ENCODE measurements around the gene RASSF10.
A peak's percentile ranks its signal among the peaks of the same experiment; 100 is the strongest.

RASSF10 gene

DNA sequence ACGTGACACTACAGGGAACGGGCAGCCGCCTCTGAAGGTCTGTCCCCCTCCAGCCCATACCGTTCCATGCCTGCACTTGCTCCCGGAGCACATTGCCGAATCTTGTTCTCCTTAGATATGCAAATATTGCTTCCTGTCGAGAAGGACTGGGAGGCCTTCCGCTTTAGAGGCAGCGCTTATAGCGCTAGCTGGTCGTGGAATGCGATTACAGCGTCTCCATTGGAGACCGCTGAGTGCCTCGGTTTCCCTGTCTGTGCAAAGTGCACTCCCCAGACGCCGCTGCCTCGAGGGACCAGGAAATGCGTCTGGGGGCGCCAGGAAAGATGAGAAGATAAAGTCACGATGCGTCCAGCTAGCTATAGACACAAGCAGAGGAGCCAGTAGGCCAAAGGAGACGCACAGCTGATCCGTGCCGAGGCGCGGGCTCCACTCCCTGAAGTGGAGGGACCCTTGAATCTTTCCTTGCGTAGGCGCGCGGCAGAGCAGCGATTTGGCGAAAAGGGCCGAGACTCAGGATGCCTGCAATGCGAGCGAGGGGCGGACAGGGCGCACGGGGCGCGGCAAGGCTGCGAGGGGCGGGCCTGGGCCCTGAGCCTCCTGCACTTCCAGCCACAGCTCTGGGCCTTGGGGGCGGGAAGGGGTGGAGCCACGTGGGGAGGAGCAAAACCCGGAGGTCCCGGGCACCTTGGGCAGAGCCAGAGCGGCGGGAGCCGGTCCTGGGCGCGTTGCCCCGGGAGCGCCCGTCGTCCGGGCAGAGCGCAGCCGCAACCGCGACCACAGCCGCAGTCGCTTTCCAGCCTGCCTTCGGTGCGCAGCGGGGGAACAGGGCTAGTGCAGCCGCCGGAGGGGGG is at the start of gene RASSF10:
TSS of gene RASSF10 (plus strand) at position 692 of the 851 bp plus-strand sequence. CDS start 261 bp downstream, outside the sequence.
- intact Hi-C loops (cut with DNase I), result no loop called here
- DNase-seq, result peak in 6 of 10 donors; percentile 15 to 87 (median 58)

DNA sequence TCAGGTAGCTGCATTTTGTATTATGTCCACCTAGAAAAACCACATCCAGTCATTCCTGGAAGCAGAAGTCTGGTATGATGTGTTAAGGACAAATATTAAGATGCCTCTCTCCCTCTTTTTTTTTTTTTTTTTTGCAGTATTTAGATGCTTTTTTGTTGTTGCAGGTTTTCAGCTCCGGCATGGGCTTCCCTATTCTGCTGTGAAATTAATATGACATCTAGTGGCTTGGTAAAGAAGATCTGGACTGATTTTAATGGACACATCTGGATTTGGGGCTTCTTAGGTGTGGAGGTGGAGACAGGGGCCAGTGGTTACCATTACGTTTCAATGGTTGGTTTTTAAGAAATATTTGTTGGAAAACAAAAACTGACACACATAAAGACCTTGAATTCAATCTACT is 47.5 kb upstream of the RASSF10 start:
- DNase-seq, result no peak
- intact Hi-C loops (cut with DNase I), result loop anchor here (2.0 to 5.0 kb wide), 2 partner anchors 381 to 631 kb away; no protein-coding TSS in a partner anchor

DNA sequence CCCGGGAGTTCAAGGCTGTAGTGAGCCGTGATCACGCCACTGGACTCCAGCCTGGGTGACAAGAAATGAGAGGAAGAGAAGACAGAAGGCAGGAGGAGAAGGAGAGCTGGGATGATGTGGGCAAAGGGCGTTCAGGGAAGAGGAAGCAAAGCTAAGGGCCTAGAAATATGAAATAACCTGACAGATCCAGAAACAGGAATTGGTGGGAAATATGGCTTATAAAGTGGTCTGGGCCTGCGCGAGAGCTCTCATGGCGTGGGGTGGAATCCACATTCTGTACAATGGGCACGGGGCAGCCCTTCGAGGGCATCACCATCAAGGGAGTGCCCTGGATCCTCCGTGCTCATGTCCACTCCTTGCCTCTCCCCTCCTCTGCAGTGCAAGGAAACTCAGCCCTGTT is 46.8 kb upstream of the RASSF10 start:
- no peak for DNase-seq
- intact Hi-C loops (cut with DNase I), result loop anchor here (2.0 to 5.0 kb wide), 2 partner anchors 380 to 632 kb away; no protein-coding TSS in a partner anchor

DNA sequence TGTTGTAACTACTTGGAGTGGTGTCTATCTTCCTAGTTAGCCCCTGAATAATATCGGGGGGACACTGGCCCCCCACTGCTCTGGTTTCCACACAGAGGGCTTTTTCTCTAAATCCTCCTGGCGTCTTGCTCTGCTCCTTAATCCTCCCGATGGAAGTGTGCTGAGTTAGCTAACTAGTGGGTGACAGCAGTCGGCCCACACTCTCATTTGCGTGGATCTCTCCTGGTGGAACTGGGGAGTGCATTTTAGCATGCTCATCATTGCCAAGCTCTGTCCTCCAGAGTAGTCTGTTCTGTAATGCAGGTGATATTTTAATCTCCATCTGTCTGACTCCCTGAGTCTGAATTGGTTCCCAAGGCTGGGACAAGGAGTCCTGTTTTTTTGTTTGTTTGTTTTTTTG is 46.1 kb upstream of the RASSF10 start:
- peak in 1 of 10 donors; percentile 12 for DNase-seq
- intact Hi-C loops (cut with DNase I), result loop anchor here (2.0 to 5.0 kb wide), 2 partner anchors 379 to 632 kb away; no protein-coding TSS in a partner anchor

DNA sequence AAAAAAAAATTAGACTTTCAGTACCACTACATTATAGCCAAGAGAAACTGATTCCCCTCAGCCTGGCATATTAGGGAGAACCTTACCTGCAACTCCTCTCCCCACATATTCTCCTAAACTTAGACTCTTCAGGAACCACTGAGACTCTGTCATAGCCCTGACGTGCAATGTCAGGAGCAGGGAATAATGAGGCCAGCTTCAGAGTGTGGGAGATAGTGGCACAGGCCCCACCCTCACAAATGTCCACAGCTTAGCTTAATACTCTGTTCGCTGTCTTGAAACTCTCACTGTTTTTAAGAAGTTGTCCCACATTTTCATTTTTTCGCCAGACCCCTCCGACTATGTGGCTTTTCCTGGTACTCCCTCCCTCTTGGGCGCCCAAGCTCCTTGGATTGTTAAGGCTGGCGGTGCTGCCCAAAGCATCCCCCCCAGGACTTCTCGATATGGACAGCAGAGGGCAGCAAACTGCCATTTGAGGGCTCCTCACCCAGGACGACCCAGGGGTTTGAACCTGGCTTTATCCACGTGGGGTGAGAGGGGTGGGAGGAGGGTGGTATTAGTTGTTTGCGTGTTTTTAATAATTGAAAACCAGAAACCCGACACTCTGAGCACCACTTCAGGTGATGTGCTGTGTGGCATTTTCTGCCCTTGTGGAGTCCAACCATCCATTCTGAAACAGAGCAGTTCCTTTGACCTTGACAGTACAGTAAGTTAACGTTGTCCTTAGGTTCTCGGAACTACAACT is 45.2 kb upstream of the RASSF10 start:
- intact Hi-C loops (cut with DNase I), result loop anchor here (1.0 to 5.0 kb wide), 4 partner anchors 189 to 633 kb away; no protein-coding TSS in a partner anchor

DNA sequence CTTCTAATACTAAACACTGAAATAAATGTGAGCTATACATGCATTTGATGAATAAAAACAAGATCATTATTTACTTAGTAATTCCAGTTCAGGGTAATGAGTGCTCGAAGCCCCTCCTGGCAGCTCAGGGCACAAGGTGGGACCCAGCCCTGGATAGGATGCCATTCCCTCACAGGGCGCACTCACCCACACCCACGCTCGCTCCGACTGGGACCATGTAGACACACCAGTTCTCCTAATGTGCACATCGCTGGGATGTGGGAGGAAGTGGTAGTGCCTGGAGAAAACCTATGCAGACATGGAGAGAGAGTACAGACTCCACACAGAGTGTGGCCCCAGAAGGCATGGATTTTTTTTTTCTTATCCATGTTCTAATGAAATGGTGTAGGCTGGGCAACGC is 44.5 kb upstream of the RASSF10 start:
- intact Hi-C loops (cut with DNase I), result loop anchor here (1.0 to 5.0 kb wide), 3 partner anchors 189 to 378 kb away; no protein-coding TSS in a partner anchor
- no peak for DNase-seq

More for the DNA sequence above, 45.2 kb upstream of the RASSF10 start:
- DNase-seq, result peak; percentile 33 to 94 (median 74)

DNA sequence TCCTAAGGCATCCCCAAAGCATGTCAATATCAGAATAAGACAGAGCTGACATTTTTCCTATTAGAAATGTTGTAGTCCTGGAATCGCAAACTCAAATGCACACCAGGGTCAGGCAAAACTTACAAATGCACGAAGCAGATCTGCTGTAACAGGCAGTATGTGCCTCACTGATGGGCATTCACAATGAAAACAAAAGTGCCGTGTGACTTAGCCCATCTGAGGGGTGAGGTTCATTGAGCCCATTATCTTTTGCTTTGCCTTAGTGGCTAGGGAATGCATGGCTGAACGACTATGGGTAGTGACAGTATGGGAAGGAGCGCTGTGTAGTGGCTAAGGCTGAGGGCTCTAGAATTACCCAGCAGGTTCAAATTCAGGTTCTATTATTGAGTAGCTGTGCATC is 43.1 kb upstream of the RASSF10 start:
- DNase-seq, result no peak
- intact Hi-C loops (cut with DNase I), result no loop called here

DNA sequence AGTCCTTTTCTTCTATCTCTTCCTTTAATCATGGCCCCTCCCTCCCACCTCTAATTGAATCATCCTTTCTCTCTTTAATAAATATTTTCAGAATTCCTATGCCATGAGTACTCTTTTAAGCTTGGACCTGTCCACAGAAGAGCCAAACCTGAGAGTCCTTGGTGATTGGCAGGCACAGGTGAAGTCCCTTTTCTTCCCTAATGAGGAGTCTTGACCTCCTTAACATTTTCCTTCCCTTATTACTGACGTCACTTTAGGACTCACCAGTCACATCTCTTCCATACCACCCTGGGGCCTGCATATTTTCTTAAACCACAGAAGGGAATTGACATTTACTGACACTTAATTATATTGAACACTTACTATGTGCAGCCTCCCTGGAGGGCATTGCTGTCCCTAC is 41.0 kb upstream of the RASSF10 start:
- intact Hi-C loops (cut with DNase I), result no loop called here

DNA sequence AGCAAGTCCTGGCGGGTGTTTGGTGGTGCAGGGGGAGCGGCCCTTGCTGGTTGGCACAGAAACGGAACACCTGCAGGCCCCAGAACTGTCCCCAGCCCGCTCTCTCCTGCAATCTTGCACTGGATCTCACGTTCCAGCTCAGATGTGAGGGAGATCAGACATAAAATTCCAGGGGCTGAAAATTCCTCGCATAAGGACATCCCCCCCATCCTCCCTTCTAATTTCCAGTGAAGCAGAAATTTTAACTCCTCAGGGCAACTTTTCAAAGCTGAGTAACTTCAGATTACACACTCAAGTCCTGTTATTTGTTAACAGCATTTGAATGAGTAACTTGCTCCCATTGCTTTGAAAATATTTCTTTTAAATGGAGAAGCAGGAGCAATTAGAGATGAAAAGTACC is 40.3 kb upstream of the RASSF10 start:
- DNase-seq, result no peak
- intact Hi-C loops (cut with DNase I), result no loop called here

More for the DNA sequence above, 41.0 kb upstream of the RASSF10 start:
- DNase-seq, result no peak

DNA sequence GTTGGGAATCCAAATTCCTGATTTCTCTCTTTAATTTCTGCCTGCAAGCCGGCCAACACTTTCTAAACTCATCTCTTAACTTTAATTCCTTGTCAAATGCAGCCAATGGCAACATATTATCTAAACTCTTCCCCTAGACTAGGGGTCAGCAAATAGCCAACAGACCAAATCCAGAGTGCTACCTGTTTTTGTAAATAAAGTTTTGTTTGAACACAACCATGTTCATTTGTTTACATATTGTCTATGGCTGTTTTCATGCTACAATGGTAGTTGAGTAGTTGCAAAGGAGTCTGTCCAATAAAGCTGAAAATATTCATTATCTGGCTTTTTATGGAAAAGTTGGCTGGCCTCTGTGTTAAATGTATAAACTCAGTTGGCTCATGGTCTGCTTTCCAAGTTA is 37.2 kb upstream of the RASSF10 start:
- no peak for DNase-seq
- intact Hi-C loops (cut with DNase I), result no loop called here

DNA sequence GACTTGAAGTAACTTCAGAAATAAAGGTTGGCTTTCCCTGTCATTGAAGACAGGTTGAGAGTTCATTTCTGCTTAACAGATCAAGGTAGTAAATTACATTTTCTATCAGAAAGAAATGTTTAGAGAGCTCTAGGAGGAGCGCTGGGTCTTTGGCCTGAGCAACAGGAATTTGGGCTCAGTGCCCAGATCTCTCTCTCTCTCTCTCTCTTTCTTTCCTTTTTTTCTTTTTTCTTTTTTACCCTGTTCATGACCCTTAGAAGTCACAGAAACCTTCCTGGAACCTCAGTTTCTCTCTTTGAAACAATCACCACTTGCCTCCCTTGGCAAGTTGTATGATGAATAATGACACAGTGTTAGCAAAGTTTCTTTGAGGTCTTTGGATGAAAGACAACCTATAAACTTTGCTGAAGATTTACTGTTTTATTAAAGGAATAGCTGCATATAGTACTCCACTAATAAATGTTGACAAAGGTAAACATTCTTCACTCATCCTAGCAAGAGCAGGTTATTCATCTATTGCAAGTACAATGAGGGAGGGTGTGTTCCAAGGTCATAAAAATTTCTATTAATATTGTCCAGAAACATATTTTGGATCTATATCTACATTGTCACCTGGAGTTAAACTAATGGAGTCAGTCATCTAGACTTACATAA is 35.5 kb upstream of the RASSF10 start:
- intact Hi-C loops (cut with DNase I), result no loop called here
- DNase-seq, result no peak

DNA sequence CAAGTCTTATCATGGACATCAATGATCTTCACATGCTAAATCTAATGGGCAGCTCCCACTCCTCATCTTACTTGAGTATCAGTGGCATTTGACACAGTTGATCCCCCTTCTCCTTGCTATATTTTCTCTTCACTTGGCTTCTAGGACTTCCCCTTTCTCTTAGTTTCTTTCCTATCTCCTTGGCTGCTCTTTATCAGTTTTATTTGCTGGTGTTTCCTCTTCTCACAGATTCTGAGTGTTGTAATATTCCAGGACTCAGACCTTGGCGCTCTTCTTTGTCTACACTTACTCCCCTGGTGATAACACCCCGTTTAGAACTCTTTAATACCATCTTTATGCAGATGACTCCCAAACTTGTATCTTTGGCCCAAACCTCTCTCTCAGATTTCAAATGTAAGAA is 33.9 kb upstream of the RASSF10 start:
- DNase-seq, result no peak
- intact Hi-C loops (cut with DNase I), result no loop called here

DNA sequence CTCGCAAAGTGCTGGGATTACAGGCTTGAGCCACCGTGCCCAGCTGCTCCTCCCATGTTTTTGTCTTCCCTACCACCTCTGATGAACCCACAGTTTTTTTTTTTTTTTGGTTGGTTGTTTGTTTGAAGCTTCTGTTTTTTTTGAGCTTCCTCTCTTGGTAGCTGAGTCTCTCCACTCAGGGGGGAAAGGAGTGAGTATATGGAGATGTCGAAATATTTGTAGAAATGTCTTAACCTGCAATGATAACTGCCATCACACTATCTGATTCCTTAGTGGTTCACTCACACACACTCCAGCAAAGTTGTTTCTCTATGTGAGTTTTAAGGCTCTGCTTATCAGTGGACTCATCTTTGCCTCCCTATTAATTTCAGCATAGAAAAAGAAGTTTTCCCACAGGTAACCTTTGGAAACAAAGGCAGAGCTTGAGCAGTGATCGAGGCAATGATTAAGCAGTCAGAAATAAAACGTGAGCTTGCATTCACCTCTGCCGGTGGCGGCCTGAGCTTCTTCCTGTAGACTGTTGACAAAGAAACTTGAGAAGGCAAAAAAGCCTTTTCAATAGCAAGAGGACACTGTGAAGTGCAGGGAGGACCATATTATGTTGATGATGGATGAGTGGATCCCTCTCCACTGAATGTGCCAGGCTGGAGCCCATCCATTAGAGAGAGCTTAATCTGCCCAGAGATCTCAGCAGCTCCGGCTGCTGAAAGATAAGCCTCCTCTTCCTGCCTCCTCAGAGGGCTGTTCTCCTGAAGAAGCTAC is 29.0 kb upstream of the RASSF10 start:
- intact Hi-C loops (cut with DNase I), result no loop called here
- no peak for DNase-seq

DNA sequence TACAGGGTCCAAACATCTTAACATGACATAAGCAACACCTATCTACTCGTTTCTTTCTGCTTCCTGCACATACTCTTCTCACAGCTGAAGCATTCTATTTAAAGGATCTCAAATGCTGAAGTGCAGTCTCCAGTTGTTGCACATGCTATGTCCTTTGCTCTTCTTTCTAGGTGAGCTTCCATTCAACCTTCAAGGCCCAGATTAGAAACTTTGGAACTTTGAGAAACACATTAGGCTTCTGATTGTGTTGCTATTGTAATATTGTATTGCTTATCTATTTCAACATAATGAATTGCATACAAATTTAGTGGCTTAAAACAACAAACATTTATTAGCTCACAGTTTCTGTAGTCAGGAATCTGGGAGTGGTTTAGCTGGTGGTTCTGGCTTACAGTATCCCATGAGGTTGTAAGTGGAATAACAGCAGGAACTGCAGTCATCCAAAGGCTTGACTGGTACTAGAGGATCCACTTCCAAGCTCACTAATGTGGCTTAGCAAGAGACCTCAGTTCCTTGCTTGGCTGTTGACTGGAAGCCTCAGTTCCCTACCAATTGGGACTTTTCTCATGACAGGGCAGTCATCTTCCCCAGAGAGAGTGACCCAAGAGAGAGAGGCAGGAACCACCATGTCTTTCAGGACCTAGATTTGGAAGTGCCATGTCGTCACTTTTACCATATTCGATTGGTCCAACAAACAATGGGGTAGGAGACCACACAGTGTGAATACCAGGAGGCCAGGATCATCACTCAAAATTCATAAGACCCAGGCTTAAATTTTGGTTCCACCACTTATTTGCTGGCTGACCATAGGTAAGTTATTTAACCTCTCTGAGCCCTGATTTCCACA is 27.2 kb upstream of the RASSF10 start:
- no peak for DNase-seq
- intact Hi-C loops (cut with DNase I), result no loop called here

DNA sequence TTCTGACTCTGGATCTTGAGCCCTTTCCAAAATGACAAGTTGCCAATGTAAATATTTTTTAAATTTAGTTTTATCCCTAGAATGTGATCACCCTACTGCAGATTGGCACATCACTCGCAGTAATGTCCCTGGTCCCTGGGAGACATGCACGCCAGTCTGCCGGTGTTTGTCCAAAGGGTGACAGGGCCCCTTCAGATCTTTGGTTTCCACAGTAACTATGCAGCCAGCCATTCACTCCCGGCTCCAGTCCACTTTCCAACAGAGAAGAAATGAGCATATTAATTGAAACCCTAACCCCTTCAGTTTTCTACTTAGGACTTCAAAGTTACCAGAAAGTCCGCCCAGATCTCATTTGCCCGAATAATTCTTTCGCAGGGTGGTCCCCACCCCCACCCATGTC is 25.8 kb upstream of the RASSF10 start:
- intact Hi-C loops (cut with DNase I), result no loop called here
- no peak for DNase-seq

DNA sequence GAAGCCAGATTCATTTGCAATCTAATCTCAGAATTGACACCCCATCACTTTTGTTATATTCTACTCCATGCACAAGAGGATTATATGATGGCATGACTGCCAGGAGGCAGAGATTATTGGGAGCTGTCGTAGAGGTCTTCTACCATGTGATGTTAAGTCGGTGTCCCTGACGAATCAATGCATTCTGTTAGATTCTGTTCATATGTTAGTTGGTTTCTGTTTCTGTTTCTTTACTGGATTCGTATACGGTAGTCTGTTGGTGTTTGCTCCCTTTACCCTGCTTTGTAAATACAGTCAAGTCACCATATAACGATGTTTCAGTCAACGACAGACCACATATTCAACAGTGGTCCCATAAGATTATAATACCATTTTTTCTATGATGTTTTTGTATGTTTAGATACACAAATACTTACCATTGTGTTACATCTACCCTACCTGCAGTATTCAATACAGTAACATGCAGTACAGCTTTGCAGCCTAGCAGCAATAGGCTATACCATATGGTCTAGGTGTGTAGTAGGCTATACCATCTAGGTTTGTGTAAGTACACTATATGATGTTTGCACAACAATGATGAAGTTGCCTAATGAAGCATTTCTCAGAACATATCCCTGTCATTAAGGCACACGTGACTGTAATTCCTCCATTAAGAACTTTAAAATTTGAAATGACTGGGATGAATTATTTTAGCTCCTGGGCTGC is 22.8 kb upstream of the RASSF10 start:
- intact Hi-C loops (cut with DNase I), result no loop called here

DNA sequence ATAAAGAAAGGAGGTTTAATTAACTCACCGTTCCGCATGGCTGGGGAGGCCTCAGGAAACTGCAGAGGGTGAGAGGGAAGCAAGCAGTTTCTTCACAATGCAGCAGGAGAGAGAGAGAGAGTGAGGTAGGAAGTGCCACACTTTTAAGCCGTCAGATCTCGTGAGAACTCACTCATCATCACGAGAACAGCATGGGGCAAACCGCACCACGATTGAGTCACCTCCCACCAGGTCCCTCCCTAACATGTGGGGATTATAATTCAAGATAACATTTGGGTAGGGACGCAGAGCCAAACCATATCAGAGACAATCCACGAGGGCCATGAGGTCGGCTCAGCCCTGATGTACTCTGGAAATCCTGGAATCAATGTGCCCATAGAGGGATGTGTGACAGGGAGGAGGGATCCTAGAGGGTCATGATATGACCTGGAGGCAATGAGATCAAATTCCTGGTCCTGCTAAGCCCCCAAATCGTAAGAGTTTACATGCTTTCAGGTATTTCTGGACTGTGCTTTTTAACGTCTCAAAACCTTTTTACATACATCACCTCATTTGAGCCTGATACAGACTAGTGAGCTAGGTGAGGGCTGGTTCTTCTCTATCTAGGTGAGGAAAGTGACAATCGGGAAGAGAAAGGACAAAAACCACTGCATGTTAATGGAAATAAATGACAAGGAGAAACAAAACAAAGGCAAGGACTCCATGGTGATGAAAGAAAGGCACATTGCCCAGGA is 19.5 kb upstream of the RASSF10 start:
- intact Hi-C loops (cut with DNase I), result no loop called here
- no peak for DNase-seq

More for the DNA sequence above, 22.8 kb upstream of the RASSF10 start:
- DNase-seq, result no peak

DNA sequence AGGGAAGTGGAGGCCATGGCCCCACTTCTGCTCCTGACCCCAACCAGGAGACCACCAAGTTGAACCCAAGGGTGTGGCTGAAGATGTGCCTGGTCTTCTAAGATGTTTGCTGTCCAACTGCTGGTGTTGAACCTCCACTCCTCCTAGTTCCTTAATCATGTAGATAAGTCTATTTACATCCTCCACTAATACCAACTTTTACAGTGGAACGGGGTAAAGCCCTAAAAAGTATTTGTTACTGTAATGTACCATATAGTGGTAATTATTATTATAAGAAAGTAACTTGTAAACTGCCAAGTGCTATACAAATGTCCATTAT is 19.0 kb upstream of the RASSF10 start:
- intact Hi-C loops (cut with DNase I), result no loop called here
- DNase-seq, result no peak

All from posterior cingulate gyrus (tissue), 11 donors.